ENCODE measurements around the gene ITGB6.

Gene ITGB6

GRCh38 chr2:160199683-160200389 is at the start of gene ITGB6:
TSS of gene ITGB6 (minus strand) at chr2:160200272. CDS start at chr2:160200063, 209 bp downstream.
- no peak for DNase-seq (ENCODE audit: low spot score)

GRCh38 chr2:160247296-160248035 is 47.4 kb upstream of the ITGB6 start:
- no peak for DNase-seq (ENCODE audit: low spot score)

GRCh38 chr2:160246356-160246755 is 46.3 kb upstream of the ITGB6 start:
- DNase-seq (ENCODE audit: low spot score) = no peak

- DNase-seq (ENCODE audit: low spot score) = no peak
These were observed 45.6 kb upstream of the ITGB6 start for GRCh38 chr2:160245614-160246155.

GRCh38 chr2:160242893-160243564 is 43.0 kb upstream of the ITGB6 start:
- no peak for DNase-seq (ENCODE audit: low spot score)

- DNase-seq (ENCODE audit: low spot score) = peak; percentile 93
These were observed 41.4 kb upstream of the ITGB6 start for GRCh38 chr2:160241251-160242137.

GRCh38 chr2:160239436-160239835 is 39.4 kb upstream of the ITGB6 start:
- no peak for DNase-seq (ENCODE audit: low spot score)

GRCh38 chr2:160238392-160238791 is 38.3 kb upstream of the ITGB6 start:
- no peak for DNase-seq (ENCODE audit: low spot score)

GRCh38 chr2:160232905-160233475 is 32.9 kb upstream of the ITGB6 start:
- DNase-seq (ENCODE audit: low spot score) = no peak

GRCh38 chr2:160229591-160229990 is 29.5 kb upstream of the ITGB6 start:
- peak; percentile 81 for DNase-seq (ENCODE audit: low spot score)

- DNase-seq (ENCODE audit: low spot score) = peak; percentile 88
These were observed 28.3 kb upstream of the ITGB6 start for GRCh38 chr2:160228141-160228917.

- DNase-seq (ENCODE audit: low spot score) = peak; percentile 91
These were observed 27.3 kb upstream of the ITGB6 start for GRCh38 chr2:160227293-160227915.

- DNase-seq (ENCODE audit: low spot score) = no peak
These were observed 26.3 kb upstream of the ITGB6 start for GRCh38 chr2:160226367-160226766.

- no peak for DNase-seq (ENCODE audit: low spot score)
These were observed 25.6 kb upstream of the ITGB6 start for GRCh38 chr2:160225722-160226121.

GRCh38 chr2:160224507-160224906 is 24.4 kb upstream of the ITGB6 start:
- no peak for DNase-seq (ENCODE audit: low spot score)

- DNase-seq (ENCODE audit: low spot score) = peak; percentile 95
These were observed 24.0 kb upstream of the ITGB6 start for GRCh38 chr2:160224060-160224459.

GRCh38 chr2:160223560-160223959 is 23.5 kb upstream of the ITGB6 start:
- DNase-seq (ENCODE audit: low spot score) = no peak

- DNase-seq (ENCODE audit: low spot score) = no peak
These were observed 22.6 kb upstream of the ITGB6 start for GRCh38 chr2:160222546-160223283.

Data from kidney capillary endothelial cell (primary cell).